Measurements from ENCODE around the gene IRAK1.

IRAK1 gene

GRCh38 chrX:154019061-154019621 is 561 bp downstream of the IRAK1 start:
- DNase-seq (ENCODE audit: low read depth): no peak

GRCh38 chrX:154018518-154019060 is 1.1 kb downstream of the IRAK1 start:
- no peak for DNase-seq (ENCODE audit: low read depth)

- no peak for DNase-seq (ENCODE audit: low read depth)
Observed at GRCh38 chrX:154017766-154018517, 1.8 kb downstream of the IRAK1 start.

- no peak for DNase-seq (ENCODE audit: low read depth)
Observed at GRCh38 chrX:154016366-154017076, 3.2 kb downstream of the IRAK1 start.

GRCh38 chrX:154015581-154016264 is 4.0 kb downstream of the IRAK1 start:
- DNase-seq (ENCODE audit: low read depth): no peak

GRCh38 chrX:154014429-154015380 is 5.0 kb downstream of the IRAK1 start:
- no peak for DNase-seq (ENCODE audit: low read depth)

- DNase-seq (ENCODE audit: low read depth): no peak
Observed at GRCh38 chrX:154013614-154014360, 5.9 kb downstream of the IRAK1 start.

GRCh38 chrX:154013001-154013421 is 6.7 kb downstream of the IRAK1 start:
- no peak for DNase-seq (ENCODE audit: low read depth)

GRCh38 chrX:154012336-154012991 is 7.2 kb downstream of the IRAK1 start:
- no peak for DNase-seq (ENCODE audit: low read depth)

GRCh38 chrX:154011376-154012335 is 8.0 kb downstream of the IRAK1 start:
- no peak for DNase-seq (ENCODE audit: low read depth)

GRCh38 chrX:154010330-154011087 is 9.2 kb downstream of the IRAK1 start:
- DNase-seq (ENCODE audit: low read depth): no peak

- no peak for DNase-seq (ENCODE audit: low read depth)
Observed at GRCh38 chrX:154008521-154008920, 11.2 kb downstream of the IRAK1 start.

GRCh38 chrX:154006947-154007346 is 12.8 kb downstream of the IRAK1 start:
- DNase-seq (ENCODE audit: low read depth): no peak

GRCh38 chrX:154004315-154004714 is 15.4 kb downstream of the IRAK1 start:
- no peak for DNase-seq (ENCODE audit: low read depth)

- DNase-seq (ENCODE audit: low read depth): no peak
Observed at GRCh38 chrX:154002215-154002719, 17.4 kb downstream of the IRAK1 start.

- DNase-seq (ENCODE audit: low read depth): no peak
Observed at GRCh38 chrX:154000051-154000450, 19.7 kb downstream of the IRAK1 start.

- no peak for DNase-seq (ENCODE audit: low read depth)
Observed at GRCh38 chrX:153999359-154000037, 20.2 kb downstream of the IRAK1 start.
